Mesodermal cell (in vitro differentiated cells): Measurements from ENCODE around the gene DGKB.

ENCODE experiments used
- H3K27ac ChIP-seq: 2 replicates; pipeline ENCODE4 v1.7.0; 2013; ENCODE audit warnings: mild to moderate bottlenecking, low read depth, low read length, moderate library complexity; ENCODE audit not compliant: severe bottlenecking
- H3K36me3 ChIP-seq: 2 replicates; pipeline ENCODE4 v1.7.1; 2013; ENCODE audit warnings: mild to moderate bottlenecking, low read length, moderate library complexity; ENCODE audit not compliant: control insufficient read depth, insufficient read depth
- H3K4me1 ChIP-seq: one replicate; pipeline ENCODE4 v1.7.1; 2013; ENCODE audit warnings: mild to moderate bottlenecking, low read length; ENCODE audit not compliant: insufficient read depth, control insufficient read depth, poor library complexity, severe bottlenecking
- H3K4me3 ChIP-seq: 2 replicates; pipeline ENCODE4 v1.7.0; 2013; ENCODE audit warnings: low read length, control low read depth, mild to moderate bottlenecking; ENCODE audit not compliant: insufficient read depth, poor library complexity, severe bottlenecking; ENCODE audit errors: extremely low read depth
- H3K9me3 ChIP-seq: 2 replicates; pipeline ENCODE4 v1.7.1; 2013; ENCODE audit warnings: mild to moderate bottlenecking, low read length, moderate library complexity; ENCODE audit not compliant: control insufficient read depth
- WGBS, 2 experiments: methylation state at CpG; one replicate each; pipeline ENCODE4 v1.1.5; 2013; ENCODE audit warnings: missing lambda C conversion rate in 2 of 2; ENCODE audit not compliant: insufficient coverage in 2 of 2; 5-methylcytosine and 5-hydroxymethylcytosine counted together

The DGKB gene

GRCh38 chr7:14324767-14325166, 577.8 kb downstream of the DGKB start:
- WGBS, 2 experiments, result 71 to 80% methylated on average over 1 to 2 of the region's 3 CpGs

GRCh38 chr7:14322724-14323123, 579.8 kb downstream of the DGKB start:
- H3K4me3 ChIP-seq, result no peak overlapping the region
- H3K9me3 ChIP-seq, result no peaks in the 10 kb centered on the region
- no peaks in the 10 kb centered on the region for H3K36me3 ChIP-seq
- no CpG with 5 or more reads among the region's 2 CpGs for WGBS, 2 experiments
- H3K4me1 ChIP-seq, result no peaks in the 10 kb centered on the region
- no peak overlapping the region for H3K27ac ChIP-seq

More at GRCh38 chr7:14324767-14325166, 577.8 kb downstream of the DGKB start:
- Histone ChIP-seq H3K4me3 (no peak overlapping the region), H3K36me3 (no peaks in the 10 kb centered on the region), H3K9me3 (no peaks in the 10 kb centered on the region), H3K27ac (no peak overlapping the region), H3K4me1 (no peaks in the 10 kb centered on the region)

- no peaks in the 10 kb centered on the region for H3K9me3 ChIP-seq
- H3K27ac ChIP-seq, result no peak overlapping the region
- H3K4me3 ChIP-seq, result no peak overlapping the region
- WGBS, 2 experiments, result 82 to 100% methylated on average over 1 to 2 of the region's 2 CpGs
- no peaks in the 10 kb centered on the region for H3K36me3 ChIP-seq
- H3K4me1 ChIP-seq, result no peaks in the 10 kb centered on the region
These were observed 580.6 kb downstream of the DGKB start for GRCh38 chr7:14321947-14322346.

- Histone ChIP-seq H3K27ac (no peak overlapping the region), H3K4me3 (no peak overlapping the region), H3K9me3 (no peaks in the 10 kb centered on the region), H3K36me3 (no peaks in the 10 kb centered on the region), H3K4me1 (no peaks in the 10 kb centered on the region)
These were observed 593.1 kb downstream of the DGKB start for GRCh38 chr7:14309432-14309831.

DNA sequence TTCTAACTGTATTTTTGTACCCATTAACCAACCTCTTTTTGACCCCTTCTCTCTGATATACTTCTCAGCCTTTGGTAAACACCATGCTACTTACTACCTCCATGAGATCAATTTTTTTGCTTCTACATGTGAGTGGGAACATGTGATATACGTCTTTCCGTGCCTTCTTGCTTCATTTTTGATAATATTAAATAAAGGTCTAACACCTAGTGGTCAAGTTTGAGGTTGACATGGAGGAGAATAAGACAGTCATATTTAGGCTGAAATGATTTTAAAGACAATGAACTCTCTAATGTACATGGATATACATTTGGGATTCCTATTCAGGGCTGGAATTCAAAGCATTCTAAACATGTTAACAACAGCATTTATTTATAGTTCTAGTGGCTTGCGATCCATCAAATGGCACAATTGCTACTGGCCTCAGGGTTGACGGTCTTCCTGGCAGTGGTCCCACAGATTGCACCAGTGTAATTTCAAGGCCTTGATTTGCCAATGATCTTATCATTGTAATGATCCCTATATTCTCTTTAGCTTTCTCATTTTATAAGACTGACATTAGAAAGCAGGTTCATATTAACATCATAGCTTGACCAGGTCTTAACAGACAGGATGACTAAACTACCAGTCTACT, 597.2 kb downstream of the DGKB start:
- Histone ChIP-seq H3K27ac (no peak overlapping the region), H3K36me3 (no peaks in the 10 kb centered on the region), H3K4me1 (no peaks in the 10 kb centered on the region), H3K4me3 (no peak overlapping the region), H3K9me3 (no peaks in the 10 kb centered on the region)
- WGBS, 2 experiments, result 80 to 87% methylated on average over 1 to 2 of the region's 4 CpGs

DNA sequence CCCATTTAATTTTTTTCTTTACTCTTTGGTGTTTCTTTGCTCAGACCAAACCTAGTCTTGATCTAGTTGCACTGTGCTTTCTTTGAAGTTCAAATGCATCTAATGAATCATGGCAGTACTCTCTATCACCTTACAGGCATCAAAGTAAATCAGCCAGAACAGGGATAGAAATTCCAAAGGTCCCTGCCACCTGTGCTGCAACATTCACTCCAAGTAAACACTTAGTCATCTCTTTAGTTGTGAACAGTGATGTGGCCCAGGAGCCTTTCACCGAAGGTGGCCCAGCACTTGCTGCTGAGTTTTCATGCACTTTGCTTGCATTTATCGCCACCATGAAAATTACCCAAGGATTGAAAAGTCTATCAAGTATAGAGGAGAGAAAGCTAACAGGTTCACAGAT, 599.0 kb downstream of the DGKB start:
- 100% methylated on average over 1 of the region's 2 CpGs; no CpG with 5 or more reads in 1 of the 2 experiments for WGBS, 2 experiments
- H3K9me3 ChIP-seq, result no peaks in the 10 kb centered on the region
- H3K4me1 ChIP-seq, result no peaks in the 10 kb centered on the region
- H3K4me3 ChIP-seq, result no peak overlapping the region
- no peak overlapping the region for H3K27ac ChIP-seq
- H3K36me3 ChIP-seq, result no peaks in the 10 kb centered on the region

DNA sequence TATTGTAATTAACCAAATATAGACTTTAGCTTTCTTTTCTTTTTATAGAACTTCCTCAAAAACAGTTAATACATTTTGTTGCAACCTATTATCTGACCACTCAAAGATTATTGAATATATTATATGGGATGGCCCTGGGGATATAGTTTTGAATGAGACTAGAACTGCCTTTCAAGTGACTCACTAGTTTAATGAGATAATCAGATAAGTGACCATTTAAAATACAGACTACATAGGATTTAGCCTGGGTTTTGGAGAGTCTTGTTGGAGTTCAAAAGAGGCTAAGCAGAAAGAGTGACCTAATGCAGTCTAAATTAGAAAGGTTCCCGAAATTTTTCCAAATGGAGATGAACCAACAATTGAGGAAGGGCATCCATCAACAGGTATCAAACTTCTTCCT, 607.9 kb downstream of the DGKB start:
- WGBS, 2 experiments, result 85 to 89% methylated on average over 1 of the region's 1 CpG
- H3K27ac ChIP-seq, result no peak overlapping the region
- no peaks in the 10 kb centered on the region for H3K36me3 ChIP-seq
- H3K4me3 ChIP-seq, result no peak overlapping the region
- H3K4me1 ChIP-seq, result no peaks in the 10 kb centered on the region
- no peaks in the 10 kb centered on the region for H3K9me3 ChIP-seq

GRCh38 chr7:14293434-14293833, 609.1 kb downstream of the DGKB start:
- Histone ChIP-seq H3K27ac (no peak overlapping the region), H3K36me3 (no peaks in the 10 kb centered on the region), H3K9me3 (no peaks in the 10 kb centered on the region), H3K4me3 (no peak overlapping the region), H3K4me1 (no peaks in the 10 kb centered on the region)
- WGBS, 2 experiments, result 83 to 85% methylated on average over 2 of the region's 2 CpGs

DNA sequence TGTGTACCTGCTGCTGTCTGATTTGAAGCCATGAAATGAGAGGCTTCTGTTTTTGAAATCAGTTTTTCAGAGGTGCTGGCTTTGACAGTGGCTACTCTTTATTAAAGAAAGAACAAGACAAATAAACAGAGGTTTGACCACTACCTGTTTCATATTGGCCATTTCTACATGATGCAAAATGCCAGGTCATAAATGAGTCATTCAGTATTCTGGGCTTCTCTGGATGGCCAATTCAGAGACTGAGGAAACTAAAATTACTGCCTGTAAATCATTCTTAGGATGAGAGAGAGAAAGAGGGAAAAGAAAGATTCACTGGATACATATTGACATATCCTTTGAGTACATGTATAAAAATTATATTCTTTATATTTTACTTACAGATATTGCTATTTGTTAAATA, 609.8 kb downstream of the DGKB start:
- Histone ChIP-seq H3K27ac (no peak overlapping the region), H3K9me3 (no peaks in the 10 kb centered on the region), H3K4me3 (no peak overlapping the region)

GRCh38 chr7:14289957-14290356, 612.6 kb downstream of the DGKB start:
- Histone ChIP-seq H3K4me3 (no peak overlapping the region), H3K9me3 (no peaks in the 10 kb centered on the region), H3K36me3 (no peaks in the 10 kb centered on the region), H3K27ac (no peak overlapping the region), H3K4me1 (no peaks in the 10 kb centered on the region)

More for the DNA sequence above, 609.8 kb downstream of the DGKB start:
- no peaks in the 10 kb centered on the region for H3K4me1 ChIP-seq
- no peaks in the 10 kb centered on the region for H3K36me3 ChIP-seq

DNA sequence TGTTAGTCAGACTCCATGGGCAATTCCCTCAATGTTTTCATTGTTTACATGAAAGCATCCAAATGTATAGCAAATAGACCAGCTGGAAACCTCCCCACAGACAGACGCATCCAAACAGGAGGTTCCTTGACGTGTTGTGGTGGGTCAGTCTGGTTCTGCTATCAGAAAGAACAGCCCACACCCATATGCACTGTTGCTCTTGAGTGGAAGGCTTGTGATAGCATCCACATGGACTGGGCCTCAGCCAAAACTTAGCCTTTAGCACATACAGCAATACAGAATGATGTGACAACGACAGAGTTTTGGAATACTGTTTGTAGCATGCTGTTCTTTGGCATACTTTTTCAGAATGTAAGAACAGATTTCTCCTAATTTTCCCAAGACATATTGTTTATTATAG, 613.9 kb downstream of the DGKB start:
- Histone ChIP-seq H3K9me3 (no peaks in the 10 kb centered on the region), H3K36me3 (no peaks in the 10 kb centered on the region), H3K4me1 (no peaks in the 10 kb centered on the region), H3K4me3 (no peak overlapping the region), H3K27ac (no peak overlapping the region)
- 64% methylated on average over 2 of the region's 3 CpGs; no CpG with 5 or more reads in 1 of the 2 experiments for WGBS, 2 experiments
